ENCODE measurements around the gene CS. TPM values are rescaled to one million over a fixed set of nuclear protein-coding genes. Genes with fewer than 3 reads are reported as not detected.
A peak's percentile ranks its signal among the peaks of the same experiment; 100 is the strongest.
"Not testable (repeated sequence)": the region's sequence is repeated elsewhere in the genome, so short reads cannot be mapped to it uniquely, and the experiment has no call there.

CS gene
- 100 to 1,000 TPM; 526 to 581 TPM for total RNA-seq
- long read RNA-seq, transcript CS-201 (11 exons, 2,975 nt), result major isoform, 590 of 803 reads
- long read RNA-seq, transcript CS-212 (12 exons, 3,057 nt), result minor isoform, 6 of 803 reads
- long read RNA-seq, partial matches to known transcripts, result 162 of 803 reads
- long read RNA-seq, other reads (novel, unspliced or antisense), result 43 of 803 reads

DNA sequence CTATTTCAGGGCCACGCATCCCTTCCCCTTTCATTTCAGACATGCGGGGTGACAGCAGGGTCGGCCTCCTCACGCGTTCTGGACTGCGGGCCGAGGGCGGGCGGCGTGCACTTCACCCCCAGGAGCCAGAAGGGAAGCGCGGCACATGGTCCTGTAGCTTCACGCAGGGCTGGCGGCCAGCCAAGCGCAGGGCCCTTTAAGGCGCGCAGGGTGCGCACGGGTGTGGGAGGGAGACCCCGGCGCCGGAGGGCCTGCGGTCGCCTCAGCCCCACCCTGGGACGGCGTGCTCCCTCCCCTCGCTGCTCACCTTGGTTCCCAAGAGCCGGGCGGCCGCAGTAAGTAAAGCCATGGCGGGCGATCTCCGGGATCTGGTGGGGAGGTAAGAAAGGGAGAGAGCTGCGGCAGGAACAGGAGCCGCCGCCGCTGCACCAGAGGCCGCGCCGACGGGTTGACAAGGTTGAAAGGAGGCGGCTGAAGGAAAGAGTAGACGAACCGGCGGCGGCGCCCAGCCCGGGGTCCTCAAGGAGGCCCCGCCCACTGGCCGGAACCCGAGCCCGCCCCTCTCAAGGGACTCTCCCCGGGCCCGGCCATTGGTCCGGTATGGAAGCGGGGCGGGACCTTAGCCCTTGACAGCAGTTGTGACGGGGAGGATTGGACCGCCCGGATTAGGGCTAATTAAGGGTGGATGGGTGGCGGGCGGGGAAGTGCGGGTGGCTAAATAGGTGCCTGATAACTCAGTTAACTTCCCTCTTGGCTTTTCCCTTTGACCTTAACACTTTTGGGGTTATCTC is at the start of gene CS:
Gene CS (minus strand): TSS at position 478 of the 791 bp plus-strand sequence. CDS start 129 bp downstream, at position 349.
- intact Hi-C loops (cut with DNase I), result no loop called here
- DNase-seq, result peak; percentile 99
- peak; percentile 97 to 99 for ATAC-seq

DNA sequence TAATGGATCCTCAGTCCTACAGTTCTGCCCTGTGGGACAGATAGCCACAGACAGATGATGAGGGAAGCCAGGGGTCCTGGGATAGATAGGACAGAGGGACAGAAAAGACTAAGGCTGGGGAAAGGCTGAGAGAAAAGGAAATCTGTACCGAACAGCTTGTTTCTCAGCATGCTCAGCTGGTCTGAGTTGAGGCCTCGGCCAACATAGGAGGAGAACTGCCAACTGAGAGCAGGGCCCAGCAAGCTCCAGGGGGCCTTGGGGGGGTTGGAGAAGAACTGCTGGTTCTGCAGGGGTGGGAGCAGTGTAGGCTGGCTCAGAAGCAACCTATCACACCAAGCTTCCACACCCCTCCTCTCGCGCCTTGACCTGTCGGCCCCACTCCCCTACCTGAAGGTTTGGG is 48.6 kb upstream of the CS start:
- no peak for ATAC-seq
- intact Hi-C loops (cut with DNase I), result no loop called here
- no peak for DNase-seq

DNA sequence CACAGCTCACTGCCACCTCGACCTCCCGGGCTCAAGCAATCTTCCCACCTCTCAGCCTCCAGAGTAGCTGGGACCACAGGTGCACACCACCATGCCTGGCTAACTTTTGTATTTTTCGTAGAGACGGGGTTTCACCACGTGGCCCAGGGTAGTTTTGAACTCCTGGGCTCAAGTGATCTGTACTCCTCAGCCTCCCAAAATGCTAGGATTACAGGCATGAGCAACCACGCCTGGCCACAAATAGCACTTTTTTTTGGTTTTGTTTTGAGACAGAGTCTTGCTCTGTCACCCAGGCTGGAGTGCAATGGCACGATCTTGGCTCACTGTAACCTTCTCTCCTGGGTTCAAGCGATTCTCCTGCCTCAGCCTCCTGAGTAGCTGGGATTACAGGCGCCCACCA is 47.1 kb upstream of the CS start:
- DNase-seq; intact Hi-C loops (cut with DNase I); ATAC-seq: not testable (repeated sequence)

DNA sequence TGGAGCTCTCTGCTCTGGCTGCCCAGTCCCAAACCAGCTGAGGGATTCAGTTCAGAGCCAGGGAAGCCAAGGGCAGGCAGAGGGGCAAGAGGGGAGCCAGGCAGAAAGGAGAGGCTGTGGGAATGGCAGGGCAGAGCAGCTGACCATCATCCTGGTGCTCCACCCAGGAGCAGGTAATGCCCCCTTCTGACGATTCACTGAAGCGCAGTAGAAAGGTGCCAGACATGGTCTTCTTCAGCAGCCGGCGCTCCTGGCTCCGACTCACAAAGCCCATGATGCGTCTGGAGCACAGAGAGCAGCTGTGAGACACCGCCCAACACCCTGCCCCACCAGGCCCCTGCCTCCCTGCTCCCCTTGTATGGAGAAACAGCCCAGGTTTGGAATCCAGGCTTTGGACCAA is 46.5 kb upstream of the CS start:
- no peak for ATAC-seq
- intact Hi-C loops (cut with DNase I), result no loop called here
- DNase-seq, result no peak

DNA sequence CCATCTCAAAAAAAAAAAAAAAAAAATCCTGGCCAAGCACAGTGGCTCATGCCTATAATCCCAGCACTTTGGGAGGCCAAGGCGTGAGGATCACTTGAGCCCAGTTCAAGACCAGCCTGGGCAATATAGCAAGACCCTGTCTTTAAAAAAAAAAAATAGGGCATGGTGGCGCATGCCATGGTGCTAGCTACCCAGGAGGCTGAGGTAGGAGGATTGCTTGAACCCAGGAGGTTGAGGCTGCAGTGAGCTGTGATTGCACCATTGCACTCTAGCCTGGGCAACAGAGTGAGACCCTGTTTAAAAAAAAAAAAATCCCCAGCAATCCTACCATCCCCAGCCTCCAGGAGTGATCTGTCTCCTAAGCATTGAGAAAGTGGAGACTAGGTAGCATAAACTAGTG is 42.2 kb upstream of the CS start:
- intact Hi-C loops (cut with DNase I); ATAC-seq; DNase-seq: not testable (repeated sequence)

DNA sequence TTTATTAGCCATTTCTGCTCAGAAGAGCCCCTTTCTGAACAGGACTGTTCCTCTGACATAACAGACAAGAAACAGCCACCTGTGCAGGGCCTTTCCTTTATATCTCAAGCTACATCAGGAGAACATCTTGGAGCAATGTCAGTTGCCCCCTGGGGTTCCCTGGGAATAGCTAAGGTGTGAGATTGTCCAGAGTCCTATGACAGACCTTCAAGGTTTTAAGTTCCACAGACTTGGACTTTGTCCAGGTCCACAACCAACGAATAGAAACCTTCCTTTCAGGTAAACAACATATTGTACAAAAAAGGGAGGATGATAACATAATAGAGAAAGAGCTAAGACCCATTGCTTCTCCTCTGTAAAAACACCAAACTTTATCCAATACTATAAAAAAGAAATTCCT is 41.5 kb upstream of the CS start:
- ATAC-seq (no peak), DNase-seq (no peak)
- intact Hi-C loops (cut with DNase I), result no loop called here

DNA sequence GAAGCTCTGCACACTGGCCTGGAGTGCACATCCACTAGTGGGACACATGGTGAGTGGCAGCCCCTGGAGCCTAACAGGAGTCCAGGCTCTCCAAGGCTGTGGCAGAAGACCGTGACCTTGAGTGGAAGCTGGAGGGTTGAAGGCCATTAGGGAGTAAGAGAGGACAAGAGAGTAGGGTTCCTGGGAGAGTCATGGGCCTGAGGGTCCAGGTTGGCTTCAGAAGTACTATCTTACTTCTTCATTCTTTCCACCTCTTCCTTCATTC is 39.0 kb upstream of the CS start:
- intact Hi-C loops (cut with DNase I), result loop anchor here in 1 of 2 donors (10.0 kb wide), 1 partner anchor 116 kb away; the partner anchor contains the start of gene MIP
- ATAC-seq (no peak), DNase-seq (no peak)

DNA sequence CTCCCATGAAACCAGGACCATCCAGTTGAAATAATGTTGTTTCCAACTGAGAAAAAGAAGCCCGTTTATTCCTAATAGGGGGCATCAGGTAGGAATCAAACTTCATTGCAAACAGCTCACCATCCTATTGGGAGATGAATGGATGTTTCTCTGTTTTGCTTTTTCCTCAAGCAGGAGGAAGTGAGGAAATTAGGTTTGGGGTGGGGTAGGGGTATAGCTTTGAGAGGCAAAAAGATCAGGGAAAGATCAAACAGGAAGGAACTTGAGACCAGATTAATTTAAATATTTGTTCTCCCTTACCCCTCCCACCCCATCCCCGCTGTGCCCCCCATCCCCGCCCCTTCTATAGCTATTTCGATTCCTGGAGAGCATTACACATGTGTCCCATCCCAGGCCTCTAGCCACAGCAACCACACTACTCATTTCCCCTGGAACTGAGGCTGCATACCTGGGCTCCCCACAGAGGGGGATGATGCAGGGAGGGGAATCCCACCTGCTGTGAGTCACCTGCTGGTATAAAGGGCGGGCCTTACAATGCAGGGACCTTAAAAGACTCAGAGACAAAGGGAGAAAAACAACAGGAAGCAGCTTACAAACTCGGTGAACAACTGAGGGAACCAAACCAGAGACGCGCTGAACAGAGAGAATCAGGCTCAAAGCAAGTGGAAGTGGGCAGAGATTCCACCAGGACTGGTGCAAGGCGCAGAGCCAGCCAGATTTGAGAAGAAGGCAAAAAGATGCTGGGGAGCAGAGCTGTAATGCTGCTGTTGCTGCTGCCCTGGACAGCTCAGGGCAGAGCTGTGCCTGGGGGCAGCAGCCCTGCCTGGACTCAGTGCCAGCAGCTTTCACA is 38.4 kb upstream of the CS start, which contains the start of gene IL23A:
Gene IL23A (plus strand): TSS at position 577 of the 850 bp plus-strand sequence. CDS start 161 bp downstream, at position 738.
- DNase-seq (no peak), ATAC-seq (no peak)
- intact Hi-C loops (cut with DNase I), result loop anchor here in 1 of 2 donors (10.0 kb wide), 1 partner anchor 116 kb away; the partner anchor contains the start of gene MIP

DNA sequence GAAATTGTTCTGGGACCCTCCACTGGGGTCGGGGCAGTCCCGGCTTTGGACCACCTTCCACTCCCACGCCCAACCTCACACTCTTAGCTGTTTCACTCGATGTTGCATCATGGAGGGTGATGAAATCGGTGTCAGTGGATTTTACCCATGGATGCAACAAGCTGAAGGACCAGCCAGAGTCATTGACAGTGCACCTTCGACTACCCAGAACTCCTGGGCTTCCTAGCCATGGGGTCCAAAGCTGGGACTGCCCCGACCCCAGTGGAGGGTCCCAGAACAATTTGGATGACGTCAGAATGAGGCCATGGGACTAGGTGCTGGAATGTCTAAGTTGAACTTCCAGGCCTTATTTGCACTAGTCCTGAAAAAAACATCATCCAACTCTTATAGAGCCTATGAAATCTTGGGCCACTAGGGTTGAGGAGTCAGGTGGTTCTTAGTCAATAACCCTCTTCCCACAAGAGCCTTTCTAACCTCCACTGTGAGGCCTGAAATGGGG is 37.7 kb upstream of the CS start:
- intact Hi-C loops (cut with DNase I), result loop anchor here in 1 of 2 donors (10.0 kb wide), 1 partner anchor 117 kb away; the partner anchor contains the start of gene MIP
- no peak for ATAC-seq
- DNase-seq, result no peak

DNA sequence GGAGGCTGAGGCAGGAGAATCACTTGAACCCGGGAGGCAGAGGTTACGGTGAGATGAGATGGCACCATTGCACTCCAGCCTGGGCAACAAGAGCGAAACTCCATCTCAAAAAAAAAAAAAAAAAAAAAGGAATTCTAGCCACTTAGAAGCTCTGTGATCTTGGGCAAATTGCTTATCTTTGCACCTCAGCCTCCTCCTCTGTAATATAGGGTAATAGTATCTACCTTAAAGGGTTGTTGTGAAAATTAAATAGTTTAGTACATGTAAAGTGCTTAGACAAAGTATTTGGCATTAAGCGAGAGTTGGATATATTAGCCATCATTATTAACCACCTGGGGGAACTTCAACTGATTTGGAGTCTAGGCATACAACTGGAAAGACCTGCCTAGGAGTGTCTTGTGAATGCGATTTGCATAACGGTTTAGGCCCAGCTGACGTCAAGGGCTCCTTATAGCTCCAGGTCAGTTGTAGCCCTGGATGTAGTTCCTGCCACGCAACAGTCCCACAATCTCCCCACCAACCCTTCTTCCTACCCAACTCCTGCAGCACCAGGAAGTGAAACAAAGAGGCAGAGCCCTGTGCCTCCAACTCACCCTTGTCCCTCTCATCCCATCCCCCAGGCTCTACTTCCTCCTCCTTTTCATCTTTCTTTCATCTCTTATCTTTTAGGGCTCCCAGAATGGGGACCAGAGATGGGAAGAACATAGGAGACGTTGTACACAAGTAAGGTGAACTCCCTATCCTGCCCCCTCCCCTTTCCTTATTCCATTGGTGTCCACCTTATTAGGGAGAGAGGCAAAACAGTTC is 36.4 kb upstream of the CS start:
- intact Hi-C loops (cut with DNase I), result loop anchor here in 1 of 2 donors (10.0 kb wide), 1 partner anchor 118 kb away; the partner anchor contains the start of gene MIP
- ATAC-seq (no peak), DNase-seq (no peak)

DNA sequence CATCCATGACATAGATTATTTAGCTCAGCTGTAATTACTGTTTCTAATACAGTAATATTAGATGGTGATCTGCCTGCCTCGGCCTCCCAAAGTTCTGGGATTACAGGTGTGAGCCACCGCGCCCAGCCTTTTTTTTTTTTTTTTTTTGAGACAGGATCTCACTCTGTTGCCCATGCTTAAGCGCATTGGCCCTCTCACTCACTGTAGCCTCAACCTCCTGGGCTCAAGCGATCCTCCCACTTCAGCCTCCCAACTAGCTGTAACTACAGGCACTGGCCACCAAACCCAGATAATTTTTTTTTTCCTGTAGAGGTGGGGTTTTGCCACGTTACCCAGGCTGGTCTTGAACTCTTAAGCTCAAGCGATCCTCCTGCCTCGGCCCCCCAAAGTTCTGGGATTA is 35.4 kb upstream of the CS start:
- intact Hi-C loops (cut with DNase I), result loop anchor here in 1 of 2 donors (10.0 kb wide), 1 partner anchor 119 kb away; the partner anchor contains the start of gene MIP

DNA sequence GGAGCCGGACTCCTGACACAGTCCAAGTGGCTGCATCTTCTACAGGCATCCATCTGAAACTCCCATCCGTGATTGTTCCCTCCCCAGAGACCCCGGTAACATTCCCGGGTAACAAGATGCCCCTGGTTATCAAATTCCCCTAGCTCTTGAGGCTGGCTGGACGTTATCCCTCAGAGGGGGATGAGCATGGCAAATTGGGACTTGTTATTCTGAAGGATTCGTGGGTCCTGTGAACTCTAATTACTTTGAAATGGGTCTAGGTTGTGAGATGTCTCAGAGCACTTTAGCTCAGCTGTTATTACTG is 34.3 kb upstream of the CS start:
- no peak for ATAC-seq
- DNase-seq, result no peak
- intact Hi-C loops (cut with DNase I), result loop anchor here in 1 of 2 donors (10.0 kb wide), 1 partner anchor 120 kb away; the partner anchor contains the start of gene MIP

More for the DNA sequence above, 35.4 kb upstream of the CS start:
- DNase-seq, ATAC-seq: not testable (repeated sequence)

DNA sequence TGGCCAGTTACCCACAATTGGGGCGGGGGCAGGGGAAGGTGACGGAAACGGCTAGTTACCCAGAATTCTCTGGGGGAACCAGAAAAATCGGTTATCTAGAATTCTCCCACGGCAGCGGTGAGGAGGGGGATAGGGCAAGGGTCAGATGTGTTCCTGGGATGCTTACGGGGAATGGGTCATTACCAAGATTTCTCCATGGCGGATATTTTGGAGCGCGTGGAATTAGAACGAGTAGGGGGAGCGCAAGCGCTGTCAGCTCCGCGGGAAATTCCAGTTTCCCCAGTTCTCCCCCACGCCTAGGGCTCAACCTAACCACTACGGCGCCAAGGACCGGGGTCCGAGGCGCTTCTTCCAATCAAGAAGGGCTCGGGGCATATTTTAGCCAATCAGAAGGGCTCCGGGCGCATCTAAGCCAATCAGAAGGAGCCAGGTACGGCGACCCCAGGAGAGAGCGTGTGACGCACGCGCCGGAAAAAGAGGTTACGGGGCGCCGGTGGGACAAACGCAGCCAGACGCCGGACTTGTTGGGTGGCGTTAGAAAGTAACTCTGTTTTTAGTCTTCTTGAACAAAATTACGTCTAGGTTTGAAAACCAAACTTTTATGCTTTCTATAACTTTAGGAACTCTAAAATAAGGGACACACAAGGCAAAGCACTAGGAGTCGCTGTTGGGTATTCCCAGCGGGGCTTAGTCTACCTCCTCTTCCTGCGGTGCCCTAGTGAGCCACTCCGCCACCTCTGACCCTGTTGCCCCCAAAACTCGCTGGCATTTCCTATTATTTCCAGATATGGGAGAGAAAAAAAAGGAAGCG is 33.8 kb upstream of the CS start, which contains the start of gene PAN2:
Gene PAN2 (minus strand): TSS at position 322 of the 811 bp plus-strand sequence. CDS start 906 bp downstream, outside the sequence.
- ATAC-seq (peak; percentile 99 to 100), DNase-seq (peak; percentile 97)
- intact Hi-C loops (cut with DNase I), result loop anchor here in 1 of 2 donors (10.0 kb wide), 1 partner anchor 121 kb away; the partner anchor contains the start of gene MIP

DNA sequence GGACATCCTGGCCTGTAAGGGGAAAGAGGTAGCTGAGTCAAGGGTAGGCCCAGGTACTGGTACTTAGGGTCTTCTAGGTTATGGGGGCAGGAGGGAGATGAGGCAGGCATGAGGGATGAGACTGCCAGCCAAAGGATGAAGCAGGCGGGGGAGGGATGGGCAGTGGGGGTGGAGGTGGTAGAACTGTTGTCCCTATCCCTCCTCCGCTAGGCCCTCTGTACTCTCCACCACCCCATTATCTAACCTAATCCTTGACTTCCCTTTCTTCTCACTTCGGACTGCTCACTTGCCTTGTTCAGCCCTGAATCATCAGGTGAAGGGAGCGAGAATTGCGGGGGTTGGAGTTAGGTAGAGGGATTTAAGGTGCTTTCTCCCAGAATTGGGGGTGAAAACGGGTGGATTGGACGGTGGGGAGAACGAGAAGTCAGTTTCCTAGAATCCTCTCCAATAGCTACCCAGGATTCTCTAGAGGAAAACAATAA is 33.1 kb upstream of the CS start:
- ATAC-seq, result peak in 1 of 2 donors; percentile 29

DNA sequence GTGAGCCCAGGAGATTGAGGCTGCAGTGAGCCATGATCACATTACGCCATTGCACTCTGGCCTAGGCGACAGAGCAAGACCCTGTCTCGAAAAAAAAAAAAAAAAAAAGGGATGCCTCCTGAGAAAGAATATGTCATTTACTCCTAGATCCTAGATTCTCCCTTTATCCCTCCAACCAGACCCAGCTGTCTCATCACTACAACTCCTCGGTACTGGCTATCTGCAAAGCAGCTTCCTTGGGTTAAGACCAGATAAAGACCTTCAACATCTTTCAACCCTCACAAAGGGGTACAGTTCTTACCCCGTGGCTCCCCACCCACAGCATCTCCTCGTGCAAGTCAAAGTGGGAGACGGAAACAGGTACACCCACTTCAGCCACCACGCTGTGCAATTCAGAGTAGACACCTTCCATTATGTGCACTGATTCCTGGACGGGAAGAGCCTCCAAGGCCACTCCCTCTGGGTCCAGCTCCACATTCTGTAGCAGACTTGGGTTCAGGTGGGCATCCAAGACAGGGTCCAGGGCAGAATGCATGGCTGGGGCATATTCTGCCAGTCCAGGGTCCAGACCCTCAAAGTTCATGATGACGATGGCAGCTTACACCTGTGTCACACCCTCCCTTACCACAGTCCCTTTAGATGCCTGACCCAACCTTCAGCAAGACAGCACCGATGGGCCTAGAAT is 32.5 kb upstream of the CS start:
- intact Hi-C loops (cut with DNase I), result loop anchor here in 1 of 2 donors (10.0 kb wide), 1 partner anchor 122 kb away; the partner anchor contains the start of gene MIP
- ATAC-seq, result no peak
- DNase-seq, result no peak

More for the DNA sequence above, 33.1 kb upstream of the CS start:
- intact Hi-C loops (cut with DNase I), result loop anchor here in 1 of 2 donors (10.0 kb wide), 1 partner anchor 122 kb away; the partner anchor contains the start of gene MIP
- DNase-seq, result no peak

DNA sequence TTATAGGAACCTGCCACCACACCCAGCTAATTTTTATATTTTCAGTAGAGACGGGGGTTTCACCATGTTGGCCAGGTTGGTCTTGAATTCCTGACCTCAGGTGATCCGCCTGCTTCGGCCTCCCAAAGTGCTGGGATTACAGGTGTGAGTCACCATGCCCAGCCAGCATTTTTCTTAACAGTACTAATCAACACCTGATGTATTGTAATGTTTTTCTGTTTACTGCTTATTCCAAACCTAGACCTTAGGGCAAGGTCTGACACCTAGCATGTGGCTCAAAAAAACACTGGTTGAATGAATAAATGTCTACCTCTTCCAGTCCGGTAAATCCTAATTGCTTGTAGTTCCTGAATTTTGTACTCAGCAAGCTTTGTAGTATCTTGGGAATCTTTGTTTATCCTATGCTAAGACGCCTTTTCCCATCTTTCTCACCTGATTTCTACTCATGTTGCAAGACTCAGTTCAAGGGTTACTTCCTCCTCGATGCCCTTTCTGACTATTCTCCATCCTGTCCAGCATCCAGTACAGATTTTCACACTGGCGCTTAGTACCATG is 30.9 kb upstream of the CS start:
- intact Hi-C loops (cut with DNase I), result loop anchor here in 1 of 2 donors (10.0 kb wide), 1 partner anchor 124 kb away; the partner anchor contains the start of gene MIP
- no peak for DNase-seq
- ATAC-seq, result no peak
